WERI-Rb-1 (cell line): ENCODE data around the gene TGM1.

ENCODE experiments used
- DNase-seq: peaks from one replicate; pipeline ENCODE4 v3.0.0-alpha.2; 2020
- H3K27ac ChIP-seq: fragments of 250-450 bp; sonication (Bioruptor Pico); 2 replicates; pipeline ENCODE4 v1.5.1; 2020; ENCODE audit warnings: mild to moderate bottlenecking, moderate library complexity
- H3K27me3 ChIP-seq: fragments of 250-450 bp; sonication (Bioruptor Pico); 2 replicates; pipeline ENCODE4 v1.5.1; 2021; ENCODE audit warnings: mild to moderate bottlenecking, low read depth, moderate library complexity; ENCODE audit not compliant: insufficient read depth, severe bottlenecking
- H3K36me3 ChIP-seq: fragments of 250-450 bp; sonication (Bioruptor Pico); 2 replicates; pipeline ENCODE4 v1.5.1; 2020; ENCODE audit warnings: mild to moderate bottlenecking, moderate library complexity
- H3K4me3 ChIP-seq: 2 replicates; pipeline ENCODE4 v1.5.1; 2011; ENCODE audit warnings: low read depth, mild to moderate bottlenecking, control low read depth, low read length
- H3K9me3 ChIP-seq: fragments of 250-450 bp; sonication (Bioruptor Pico); 2 replicates; pipeline ENCODE4 v1.5.1; 2021; ENCODE audit warnings: mild to moderate bottlenecking, moderate library complexity; ENCODE audit not compliant: severe bottlenecking
- CTCF ChIP-seq: IDR thresholded peaks from 2 replicates; pipeline ENCODE4 v1.5.1; 2011; ENCODE audit warnings: low read depth, mild to moderate bottlenecking, control low read depth, inconsistent platforms, low read length

Gene TGM1

DNA sequence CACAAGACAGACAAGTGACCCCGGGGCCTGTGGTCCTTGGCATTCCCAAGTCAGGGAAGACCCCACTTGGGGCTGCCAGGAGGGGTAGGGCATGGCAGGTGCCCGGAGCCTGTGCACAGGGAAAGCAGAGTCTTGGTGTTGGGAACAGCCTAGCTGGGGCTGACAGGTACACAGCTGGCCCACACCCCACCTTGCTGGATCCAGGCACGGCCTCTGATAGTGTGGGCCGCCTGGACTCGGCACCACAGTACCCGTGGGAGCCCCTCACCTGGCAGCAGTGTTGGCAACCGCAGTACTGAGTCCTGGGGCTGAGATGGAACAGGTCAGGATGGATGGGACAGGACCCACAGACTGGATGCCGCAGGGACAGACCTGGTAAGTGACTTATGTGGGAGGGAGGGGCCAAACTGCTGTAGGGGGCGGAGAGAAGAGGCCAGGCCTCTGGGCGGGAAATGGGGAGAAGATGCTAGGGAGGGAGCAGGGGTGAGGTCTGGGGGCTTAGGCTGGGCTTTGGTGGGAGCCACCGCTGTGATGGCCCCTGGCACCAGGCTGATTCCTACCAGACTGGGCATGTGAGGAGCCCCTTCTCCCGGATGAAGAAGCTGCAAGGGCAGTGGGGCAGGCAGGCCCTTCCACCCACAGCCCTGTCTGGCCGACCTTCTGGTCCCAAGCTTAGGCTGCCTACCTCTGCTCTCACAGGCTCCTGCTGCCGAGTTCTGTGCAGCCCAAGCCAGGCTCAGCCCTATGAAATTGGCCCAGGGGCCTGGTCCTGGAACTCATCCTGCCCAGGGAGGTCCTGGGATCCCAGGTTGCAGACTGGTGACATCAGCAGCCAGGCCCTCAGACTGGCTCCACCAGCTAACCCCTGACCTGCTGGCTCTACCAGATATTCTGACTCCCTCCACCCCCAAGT is at the start of gene TGM1:
Gene TGM1, minus strand, starts transcription at position 357 of the 913 bp plus-strand sequence. CDS start 825 bp downstream, outside the sequence.
- peak within 1 kb of the TSS; percentile 39 for H3K27ac ChIP-seq
- TF ChIP-seq CTCF: no peak
- no peaks in the 10 kb centered on the region for H3K27me3 ChIP-seq
- peak; percentile 27 for DNase-seq
- no peaks in the 10 kb centered on the region for H3K36me3 ChIP-seq
- H3K9me3 ChIP-seq: no peaks in the 10 kb centered on the region
- H3K4me3 ChIP-seq: no peak within 1 kb of the TSS

GRCh38 chr14:24311837-24312615 is 49.0 kb upstream of the TGM1 start:
- no peaks in the 10 kb centered on the region for H3K27me3 ChIP-seq
- H3K4me3 ChIP-seq: no peak overlapping the region
- no peak overlapping the region for H3K27ac ChIP-seq
- no peak for TF ChIP-seq CTCF
- H3K36me3 ChIP-seq: peaks cover 9% of the 10 kb centered on the region
- no peaks in the 10 kb centered on the region for H3K9me3 ChIP-seq
- DNase-seq: no peak

GRCh38 chr14:24310646-24311604 is 47.9 kb upstream of the TGM1 start, which contains the start of gene LTB4R:
TSS of gene LTB4R (plus strand) at chr14:24311502. CDS start at chr14:24315652, 4,150 bp downstream.
- no peaks in the 10 kb centered on the region for H3K27me3 ChIP-seq
- DNase-seq: no peak
- no peak within 1 kb of the TSS for H3K27ac ChIP-seq
- no peak within 1 kb of the TSS for H3K4me3 ChIP-seq
- peaks cover 14% of the 10 kb centered on the region for H3K36me3 ChIP-seq
- TF ChIP-seq CTCF: no peak
- no peaks in the 10 kb centered on the region for H3K9me3 ChIP-seq

GRCh38 chr14:24310265-24310645 is 47.3 kb upstream of the TGM1 start:
- Histone ChIP-seq H3K27ac (no peak overlapping the region), H3K27me3 (no peaks in the 10 kb centered on the region), H3K9me3 (no peaks in the 10 kb centered on the region), H3K4me3 (no peak overlapping the region), H3K36me3 (peaks cover 21% of the 10 kb centered on the region)
- TF ChIP-seq CTCF: no peak
- DNase-seq: no peak

DNA sequence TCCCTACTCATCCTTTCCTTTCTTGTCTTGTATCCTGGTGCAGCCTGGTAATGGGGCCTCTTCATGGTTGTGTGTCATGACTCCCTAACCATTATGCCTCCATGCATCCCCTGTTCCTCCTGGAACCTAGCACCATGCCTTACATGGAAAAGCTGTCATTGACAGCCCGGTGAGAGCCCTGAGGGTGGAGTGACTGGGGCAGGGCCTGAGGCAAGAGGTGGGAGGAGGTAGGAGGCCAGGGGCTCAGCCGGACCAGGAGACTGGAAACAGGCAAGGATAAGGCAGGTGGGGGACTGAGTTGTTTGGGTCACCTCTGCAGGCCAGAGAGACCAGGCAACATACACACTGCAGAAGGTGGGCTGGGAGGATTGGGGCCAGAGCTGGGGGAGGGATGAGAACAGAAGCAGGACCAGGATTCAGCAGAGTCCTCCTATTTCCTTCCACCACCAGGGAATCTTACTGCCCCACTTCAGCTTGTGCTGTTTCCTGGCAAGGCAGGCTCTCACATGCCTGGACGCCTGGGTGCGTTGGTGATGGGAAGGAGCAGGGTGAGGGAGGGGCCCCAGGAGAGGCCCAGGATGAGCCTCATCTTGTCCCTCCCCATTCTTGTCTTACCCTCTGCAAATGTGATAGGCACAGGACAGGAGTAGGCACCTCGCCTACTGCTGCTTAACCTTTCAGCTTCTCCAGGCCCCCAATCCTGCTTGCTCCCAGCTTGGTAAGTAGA is 46.7 kb upstream of the TGM1 start, which contains the start of gene LTB4R2:
Gene LTB4R2, plus strand, starts transcription at position 603 of the 727 bp plus-strand sequence. CDS start 525 bp downstream, outside the sequence.
- no peaks in the 10 kb centered on the region for H3K27me3 ChIP-seq
- peaks cover 27% of the 10 kb centered on the region for H3K36me3 ChIP-seq
- TF ChIP-seq CTCF: no peak
- no peaks in the 10 kb centered on the region for H3K9me3 ChIP-seq
- no peak within 1 kb of the TSS for H3K4me3 ChIP-seq
- no peak within 1 kb of the TSS for H3K27ac ChIP-seq
- DNase-seq: no peak
